ENCODE data around the gene SHANK2. TPM values are rescaled to one million over a fixed set of nuclear protein-coding genes. Genes with fewer than 3 reads are reported as not detected.

SHANK2 gene
- total RNA-seq, 4 donors from 2014 or later, result 1.1 to 16.7 (median 9.0) TPM

DNA sequence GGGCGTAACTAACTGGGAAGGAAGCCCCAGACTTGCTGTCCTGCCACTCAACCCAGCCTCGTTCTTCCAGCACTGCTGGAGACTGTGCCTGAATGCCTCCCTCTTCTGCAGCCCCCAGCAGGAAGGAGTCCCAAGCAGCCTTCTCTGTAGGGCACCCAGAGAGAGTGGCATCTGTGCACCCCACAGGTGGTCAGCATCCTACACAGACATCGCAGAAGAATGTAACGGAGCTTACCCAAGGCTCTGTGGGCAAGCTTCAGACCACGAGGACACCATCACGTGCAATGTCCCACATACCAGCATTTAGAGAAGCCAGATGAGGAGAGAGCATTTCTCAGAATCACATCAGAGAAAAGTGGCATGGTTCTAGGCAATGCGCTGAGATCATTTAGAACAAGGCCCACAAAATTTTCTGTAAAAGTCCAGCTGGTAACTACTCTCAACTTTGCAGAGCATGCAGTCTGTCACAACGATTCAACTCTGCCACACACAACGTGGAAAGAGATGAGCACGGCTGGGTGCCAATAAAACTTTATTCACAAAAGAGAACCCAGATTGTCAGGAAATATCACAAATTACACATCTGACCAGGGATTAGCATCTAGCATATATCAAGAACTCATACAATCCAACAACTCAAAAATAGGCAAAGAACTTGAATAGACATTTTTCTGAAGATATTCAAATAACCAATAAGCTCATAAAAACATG is 33.4 kb downstream of the SHANK2 start:
- no peak overlapping the region for H3K4me3 ChIP-seq (ENCODE audit: low read depth, poor library complexity, severe bottlenecking)
- TF ChIP-seq POLR2A (IDR thresholded peaks at IDR 0.05), result no peak
- TF ChIP-seq, protein P1, sequence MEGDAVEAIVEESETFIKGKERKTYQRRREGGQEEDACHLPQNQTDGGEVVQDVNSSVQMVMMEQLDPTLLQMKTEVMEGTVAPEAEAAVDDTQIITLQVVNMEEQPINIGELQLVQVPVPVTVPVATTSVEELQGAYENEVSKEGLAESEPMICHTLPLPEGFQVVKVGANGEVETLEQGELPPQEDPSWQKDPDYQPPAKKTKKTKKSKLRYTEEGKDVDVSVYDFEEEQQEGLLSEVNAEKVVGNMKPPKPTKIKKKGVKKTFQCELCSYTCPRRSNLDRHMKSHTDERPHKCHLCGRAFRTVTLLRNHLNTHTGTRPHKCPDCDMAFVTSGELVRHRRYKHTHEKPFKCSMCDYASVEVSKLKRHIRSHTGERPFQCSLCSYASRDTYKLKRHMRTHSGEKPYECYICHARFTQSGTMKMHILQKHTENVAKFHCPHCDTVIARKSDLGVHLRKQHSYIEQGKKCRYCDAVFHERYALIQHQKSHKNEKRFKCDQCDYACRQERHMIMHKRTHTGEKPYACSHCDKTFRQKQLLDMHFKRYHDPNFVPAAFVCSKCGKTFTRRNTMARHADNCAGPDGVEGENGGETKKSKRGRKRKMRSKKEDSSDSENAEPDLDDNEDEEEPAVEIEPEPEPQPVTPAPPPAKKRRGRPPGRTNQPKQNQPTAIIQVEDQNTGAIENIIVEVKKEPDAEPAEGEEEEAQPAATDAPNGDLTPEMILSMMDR (IDR thresholded peaks at IDR 0.05), result no peak
- no peak for DNase-seq (ENCODE audit: low spot score in 2 of 2)
- intact Hi-C loops (cut with DNase I; ENCODE audit: low total_unique reads), result no loop called here
- 84 to 89% methylated on average over 10 of the region's 10 CpGs for WGBS, 2 donors

DNA sequence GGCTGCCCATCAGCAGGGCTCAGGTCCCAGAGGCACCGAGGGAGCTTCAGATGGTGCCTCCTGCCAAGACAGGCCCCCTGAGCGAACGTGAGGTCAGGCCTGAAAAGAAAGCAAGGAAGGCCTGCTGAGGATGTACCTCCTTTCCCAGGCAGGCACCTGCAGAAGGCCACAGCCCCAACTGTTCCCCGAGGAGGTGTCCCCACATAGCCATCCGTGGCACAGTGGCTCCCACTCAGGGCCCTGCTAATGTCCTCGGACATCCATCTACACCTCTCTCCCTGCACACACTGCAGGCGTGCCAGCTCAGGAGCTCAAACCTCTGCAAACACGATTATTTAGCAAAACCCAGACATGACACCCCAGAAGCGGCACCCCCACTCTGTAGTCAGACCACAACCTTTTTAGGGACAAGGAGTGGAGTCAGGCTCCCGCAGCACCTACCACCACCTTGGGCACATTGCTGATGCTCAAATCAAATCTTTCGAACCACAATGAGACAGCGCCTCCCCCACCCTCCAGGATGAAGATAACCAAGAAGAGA is 36.9 kb downstream of the SHANK2 start:
- intact Hi-C loops (cut with DNase I; ENCODE audit: low total_unique reads), result no loop called here
- 84 to 87% methylated on average over 12 of the region's 12 CpGs for WGBS, 2 donors
- TF ChIP-seq, protein P1 (IDR thresholded peaks at IDR 0.05), result no peak
- TF ChIP-seq POLR2A (IDR thresholded peaks at IDR 0.05), result no peak
- no peak overlapping the region for H3K4me3 ChIP-seq (ENCODE audit: low read depth, poor library complexity, severe bottlenecking)
- DNase-seq (ENCODE audit: low spot score in 2 of 2), result no peak

DNA sequence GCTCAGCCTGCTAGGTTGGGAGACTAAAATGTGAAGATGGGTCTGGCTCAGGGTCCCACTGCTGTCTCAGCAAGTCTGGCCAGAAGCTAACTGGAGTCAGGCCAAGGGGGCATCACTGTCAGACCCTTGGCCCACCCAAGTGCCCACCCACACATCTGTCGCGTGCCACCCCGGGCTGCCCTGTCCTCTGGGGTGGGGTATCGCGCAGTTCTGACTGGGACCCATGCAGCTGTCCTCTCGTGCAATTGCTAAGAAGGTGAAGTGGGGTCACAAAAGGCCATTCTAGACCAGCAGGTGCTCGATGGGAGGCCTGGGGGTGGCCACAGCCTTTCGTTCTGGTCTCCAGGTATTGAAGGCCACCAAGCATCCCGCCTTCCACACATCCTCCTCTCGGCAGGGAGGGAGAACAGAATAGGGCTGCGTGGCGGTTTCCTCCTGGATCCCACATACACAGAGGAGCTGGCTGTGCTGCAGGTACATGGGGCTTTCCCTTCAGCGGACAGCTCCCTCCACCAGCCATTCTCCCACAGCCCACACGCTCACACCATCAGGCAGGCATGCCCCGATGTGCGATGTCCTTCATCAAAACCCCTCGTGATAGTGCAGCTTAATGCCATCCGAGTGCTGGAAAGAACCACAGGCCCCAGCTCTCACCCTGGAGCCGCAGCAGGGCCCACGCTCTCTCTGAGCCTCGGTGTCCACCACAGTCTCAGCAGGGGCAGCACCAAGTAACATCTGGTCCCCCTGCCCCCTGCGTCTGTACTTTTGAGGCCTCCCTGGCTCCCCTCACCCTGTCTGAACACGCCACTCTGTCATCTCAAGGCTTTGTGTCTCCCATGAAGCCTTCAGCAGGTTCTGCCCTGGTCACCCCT is 37.6 kb downstream of the SHANK2 start:
- intact Hi-C loops (cut with DNase I; ENCODE audit: low total_unique reads), result no loop called here
- DNase-seq (ENCODE audit: low spot score in 2 of 2), result no peak
- no peak overlapping the region for H3K4me3 ChIP-seq (ENCODE audit: low read depth, poor library complexity, severe bottlenecking)
- 86 to 91% methylated on average over 17 to 23 of the region's 23 CpGs for WGBS, 2 donors
- no peak for TF ChIP-seq POLR2A (IDR thresholded peaks at IDR 0.05)
- TF ChIP-seq, protein P1 (IDR thresholded peaks at IDR 0.05), result no peak

DNA sequence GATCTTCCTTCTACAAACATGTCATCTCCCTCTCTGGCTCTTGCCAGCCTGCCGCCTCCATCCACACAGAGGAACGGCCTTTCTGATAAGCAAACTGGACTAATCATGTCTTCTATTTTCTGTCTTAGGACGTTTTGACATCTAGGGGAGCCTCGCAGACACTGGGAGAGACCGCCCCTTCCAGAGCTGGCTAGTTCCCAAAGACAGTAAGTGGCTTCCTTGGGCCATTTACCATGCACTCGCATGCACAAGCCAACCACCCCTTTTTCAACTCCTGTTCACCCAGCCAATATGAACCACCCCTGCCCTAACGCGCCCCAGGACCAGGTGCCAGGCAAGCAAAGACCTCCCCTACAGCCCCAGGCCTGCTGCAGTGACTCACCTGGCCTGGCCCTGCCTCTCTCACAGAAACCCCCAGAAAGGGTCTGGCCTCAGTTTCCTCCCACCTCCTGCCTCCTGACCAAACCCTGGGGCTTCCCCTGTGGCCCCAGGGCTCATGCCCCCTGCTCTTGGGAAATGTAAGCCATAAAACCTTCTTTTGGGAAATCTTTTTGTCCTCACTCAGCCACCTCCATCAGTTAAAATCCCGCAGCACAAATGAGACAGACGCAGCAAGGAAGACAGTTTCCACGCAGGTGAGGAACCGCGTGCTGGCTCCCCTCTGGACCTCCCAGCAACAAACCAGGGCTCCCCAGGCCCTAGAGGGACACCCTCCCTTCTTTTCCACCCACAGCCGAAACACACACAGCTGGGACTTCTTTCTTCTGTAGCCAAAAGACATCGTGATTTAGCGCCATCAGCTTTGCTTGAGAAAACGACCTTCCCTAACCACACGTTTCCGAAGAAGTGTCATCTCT is 38.5 kb downstream of the SHANK2 start:
- TF ChIP-seq POLR2A (IDR thresholded peaks at IDR 0.05), result no peak
- TF ChIP-seq, protein P1 (IDR thresholded peaks at IDR 0.05), result no peak
- no peak for DNase-seq (ENCODE audit: low spot score in 2 of 2)
- intact Hi-C loops (cut with DNase I; ENCODE audit: low total_unique reads), result no loop called here
- WGBS, 2 donors, result 45 to 46% methylated on average over 19 of the region's 19 CpGs
- H3K4me3 ChIP-seq (ENCODE audit: low read depth, poor library complexity, severe bottlenecking), result no peak overlapping the region

DNA sequence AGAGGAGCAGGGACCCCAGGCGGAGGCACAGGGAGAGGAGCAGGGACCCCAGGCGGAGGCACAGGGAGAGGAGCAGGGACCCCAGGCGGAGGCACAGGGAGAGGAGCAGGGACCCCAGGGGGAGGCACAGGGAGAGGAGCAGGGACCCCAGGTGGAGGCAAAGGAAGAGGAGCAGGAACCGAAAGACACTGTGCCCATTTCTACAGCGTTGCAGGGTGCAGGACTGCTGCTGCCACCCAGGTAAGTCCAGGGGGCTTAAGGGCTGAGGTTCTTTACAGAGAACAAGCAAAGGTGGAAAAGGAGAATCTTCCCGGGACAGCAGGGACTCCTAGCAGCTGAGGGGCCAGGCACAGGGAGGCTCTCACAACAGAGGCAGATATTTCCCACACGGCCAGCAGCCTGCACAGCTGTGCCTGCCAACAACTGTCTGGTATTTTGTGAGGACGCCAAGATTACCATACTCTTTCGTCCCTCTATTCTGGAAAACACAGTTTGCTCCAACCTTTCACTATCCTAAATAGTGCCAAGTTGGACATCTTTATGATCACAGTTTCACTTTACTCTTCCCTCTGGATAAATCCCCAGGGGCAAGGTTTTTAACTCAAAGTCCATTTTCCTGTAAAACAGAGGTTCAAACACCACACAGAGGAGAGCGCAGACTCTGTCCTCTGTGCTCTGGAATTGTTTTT is 39.4 kb downstream of the SHANK2 start:
- DNase-seq (ENCODE audit: low spot score in 2 of 2), result no peak
- intact Hi-C loops (cut with DNase I; ENCODE audit: low total_unique reads), result no loop called here
- 49 to 52% methylated on average over 10 of the region's 10 CpGs for WGBS, 2 donors
- TF ChIP-seq POLR2A (IDR thresholded peaks at IDR 0.05), result no peak
- TF ChIP-seq, protein P1 (IDR thresholded peaks at IDR 0.05), result no peak
- H3K4me3 ChIP-seq (ENCODE audit: low read depth, poor library complexity, severe bottlenecking), result no peak overlapping the region
